HG03378 (cell line): ENCODE results near the gene IKZF1.

Source experiments
- ATAC-seq: cut with Tn5 transposase; IDR thresholded peaks from one replicate; pipeline ENCODE4 v1.9.1; 2021; ENCODE audit warnings: mild to moderate bottlenecking, moderate library complexity; ENCODE audit not compliant: unreplicated experiment

Gene IKZF1

DNA sequence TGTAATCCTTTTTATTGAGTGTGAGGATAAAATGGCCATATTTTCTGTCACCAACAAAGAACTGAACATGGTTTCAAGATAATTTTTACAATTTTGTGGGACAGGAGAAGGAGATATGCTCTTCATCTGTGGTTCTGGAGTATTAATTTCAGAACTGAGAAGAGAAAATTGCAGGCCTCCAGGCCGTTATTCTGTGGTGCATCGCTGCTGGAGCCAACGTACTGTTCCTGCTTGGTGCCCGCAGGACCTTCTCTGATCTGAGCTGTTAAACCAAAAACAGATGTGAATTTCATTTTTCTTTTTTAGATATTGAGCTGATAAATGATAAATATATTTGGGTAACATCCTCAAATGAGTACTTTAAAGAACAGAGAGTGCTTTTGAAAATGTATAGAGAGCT, 63.9 kb downstream of the IKZF1 start:
- no peak for ATAC-seq

DNA sequence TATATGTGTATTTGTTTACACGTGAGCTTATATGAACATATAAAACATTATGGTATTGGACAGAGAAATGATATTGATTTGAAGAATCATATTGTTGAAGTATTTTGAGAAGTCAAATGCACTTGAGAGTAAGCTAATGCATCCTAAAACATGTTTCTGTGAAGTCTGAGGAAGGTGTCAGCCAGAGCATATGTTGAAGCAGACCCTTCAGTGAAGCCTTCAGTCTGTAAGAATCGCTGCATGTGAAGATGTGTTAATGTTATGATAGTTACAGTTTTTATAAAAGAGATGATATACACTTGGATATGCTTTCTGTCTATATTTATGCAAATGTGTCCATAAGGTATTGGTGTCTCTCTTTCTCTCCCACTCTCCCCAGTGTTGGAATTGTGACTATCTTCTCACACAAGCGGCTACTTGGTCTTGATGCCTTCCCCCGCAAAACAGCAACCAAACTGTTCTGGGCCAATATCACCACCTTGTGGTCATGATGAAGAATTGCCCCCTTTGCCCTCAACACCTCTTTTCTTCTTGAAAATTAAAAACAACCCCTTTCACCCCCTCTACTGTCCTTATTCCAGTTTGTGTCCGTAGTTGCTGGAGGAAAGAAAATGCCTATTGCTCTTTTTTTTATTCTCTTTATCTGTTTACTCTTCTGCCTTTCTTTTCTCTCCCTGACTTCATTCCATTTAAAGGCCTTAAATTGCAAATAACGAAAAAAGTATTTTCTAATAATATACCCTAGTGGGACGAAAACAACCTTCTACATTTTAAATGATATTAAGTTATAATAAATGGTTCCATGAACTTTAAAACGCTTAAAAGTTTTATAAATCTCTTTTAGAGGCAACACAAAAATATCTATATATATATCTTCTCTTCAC, 64.9 kb downstream of the IKZF1 start:
- ATAC-seq: no peak

DNA sequence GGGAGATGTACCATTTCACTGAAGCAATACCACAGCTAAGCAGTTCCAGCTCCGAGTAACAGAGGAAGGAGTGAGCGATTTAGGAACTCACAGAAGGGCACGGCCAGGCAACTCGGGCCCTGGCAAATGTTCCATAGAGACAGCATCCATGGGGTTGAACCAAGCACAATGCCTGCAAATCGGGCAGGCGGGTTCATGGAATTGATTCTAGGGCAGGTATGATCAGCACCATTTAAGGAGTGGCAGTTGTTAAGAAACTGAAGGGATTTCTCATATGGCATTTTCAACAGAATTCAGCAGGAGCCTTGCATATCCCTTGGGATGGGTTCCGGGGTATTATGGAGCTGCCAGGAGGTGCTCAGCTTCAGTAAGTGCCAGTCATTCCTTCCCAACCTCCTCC, 66.4 kb downstream of the IKZF1 start:
- ATAC-seq: no peak

DNA sequence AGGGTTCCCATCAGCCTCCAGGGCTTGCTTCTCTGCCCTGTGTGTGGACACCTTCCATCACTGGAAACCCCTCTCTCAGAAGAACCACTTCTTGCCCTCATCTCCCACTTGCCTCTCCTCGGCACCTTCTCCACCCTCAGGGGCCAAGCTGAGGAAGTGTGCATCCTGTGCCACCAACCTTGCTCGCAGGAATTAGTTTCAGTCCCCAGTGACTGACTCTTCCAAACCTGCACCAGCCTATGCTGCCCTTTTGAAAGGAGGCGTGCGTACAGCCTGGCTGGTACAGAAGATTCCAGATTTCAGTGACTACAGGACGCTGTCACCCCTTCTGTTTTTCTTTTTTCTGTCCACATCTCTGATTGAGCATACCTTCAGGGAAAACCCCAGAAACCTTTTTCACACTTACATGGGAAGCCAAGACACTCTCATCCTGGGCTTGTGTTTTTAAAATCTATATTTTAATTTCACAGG, 67.1 kb downstream of the IKZF1 start:
- ATAC-seq: no peak

DNA sequence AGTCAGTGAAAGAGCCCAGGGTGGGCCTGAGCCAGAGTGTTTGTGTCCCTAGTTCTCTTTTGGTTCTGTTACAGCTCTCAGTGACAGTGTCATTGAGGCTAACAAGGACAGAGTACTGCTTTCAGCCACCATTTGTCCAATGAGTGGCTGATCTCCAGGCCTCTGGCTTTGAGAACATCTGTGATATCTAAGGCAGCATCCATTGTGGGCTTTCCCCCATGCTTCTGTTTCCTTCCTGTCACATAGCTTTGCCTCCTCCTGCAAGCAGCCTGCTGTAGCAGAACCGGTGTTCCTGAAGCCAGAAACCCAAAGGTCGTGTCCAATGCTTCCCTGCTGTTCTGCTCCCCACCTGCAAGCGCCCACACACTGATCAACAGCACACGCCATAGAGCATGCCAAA, 68.4 kb downstream of the IKZF1 start:
- ATAC-seq: no peak

DNA sequence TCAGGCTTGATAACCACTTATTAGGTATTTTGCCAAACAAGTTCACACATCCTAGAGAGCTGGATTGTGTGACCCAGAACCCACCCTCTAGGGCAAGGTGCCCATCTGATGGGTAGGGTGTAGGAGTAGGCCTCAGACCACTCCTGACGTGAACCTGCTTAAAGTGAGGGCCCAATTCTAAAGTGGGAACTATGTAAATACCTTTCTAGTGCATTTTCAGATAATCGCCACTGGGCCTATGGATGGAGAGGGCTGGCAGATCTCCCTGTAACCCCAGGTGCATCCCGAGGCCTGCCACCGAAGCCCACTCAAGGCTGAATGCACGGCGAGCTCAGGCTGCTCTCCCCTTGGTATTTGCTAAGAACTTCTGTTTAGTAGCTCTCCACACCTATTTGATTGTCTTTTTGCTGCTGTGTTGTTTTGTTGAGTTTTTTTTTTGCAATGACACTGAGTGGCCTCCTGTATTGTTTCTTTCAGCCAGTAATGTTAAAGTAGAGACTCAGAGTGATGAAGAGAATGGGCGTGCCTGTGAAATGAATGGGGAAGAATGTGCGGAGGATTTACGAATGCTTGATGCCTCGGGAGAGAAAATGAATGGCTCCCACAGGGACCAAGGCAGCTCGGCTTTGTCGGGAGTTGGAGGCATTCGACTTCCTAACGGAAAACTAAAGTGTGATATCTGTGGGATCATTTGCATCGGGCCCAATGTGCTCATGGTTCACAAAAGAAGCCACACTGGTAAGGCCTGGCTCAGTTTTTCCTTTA, 71.7 kb downstream of the IKZF1 start:
- ATAC-seq: no peak

DNA sequence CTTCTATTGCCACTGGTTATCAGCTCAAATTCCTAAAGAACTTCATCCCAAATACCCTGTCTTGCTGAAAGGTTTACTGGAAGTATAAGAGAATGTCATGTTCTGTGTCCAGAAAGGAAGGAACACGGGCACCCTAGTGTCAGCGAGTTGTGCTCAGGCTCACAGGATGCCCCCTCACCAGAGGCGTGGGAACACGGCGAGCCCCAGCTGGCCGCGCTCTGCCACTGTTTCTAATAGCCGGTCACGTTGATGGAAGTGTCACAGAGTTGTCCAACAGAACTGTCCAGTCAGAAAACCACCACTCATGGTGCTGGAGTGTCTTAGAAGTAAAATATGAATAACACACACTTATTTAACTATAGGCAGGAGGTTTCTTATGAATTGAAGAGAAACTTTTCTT, 72.8 kb downstream of the IKZF1 start:
- no peak for ATAC-seq

DNA sequence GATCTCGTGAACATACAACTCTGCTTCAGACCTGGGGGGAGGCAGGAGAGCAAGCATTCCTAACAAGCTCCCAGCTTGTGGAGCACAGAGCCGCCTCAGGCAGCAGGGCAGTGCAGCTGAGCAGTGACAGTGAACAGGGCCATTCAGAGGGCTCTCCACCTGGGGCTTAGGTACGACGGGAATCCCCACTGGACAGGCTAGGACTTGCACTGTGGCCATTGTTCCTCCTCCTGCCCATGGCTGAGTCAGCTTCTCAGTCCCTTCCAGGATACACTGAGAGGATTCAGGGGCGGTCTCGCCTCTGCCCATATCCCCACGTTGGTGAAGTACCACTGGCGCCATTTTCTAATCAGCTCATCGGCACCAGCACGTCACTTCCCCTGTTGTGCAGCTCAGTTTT, 74.6 kb downstream of the IKZF1 start:
- ATAC-seq: no peak

DNA sequence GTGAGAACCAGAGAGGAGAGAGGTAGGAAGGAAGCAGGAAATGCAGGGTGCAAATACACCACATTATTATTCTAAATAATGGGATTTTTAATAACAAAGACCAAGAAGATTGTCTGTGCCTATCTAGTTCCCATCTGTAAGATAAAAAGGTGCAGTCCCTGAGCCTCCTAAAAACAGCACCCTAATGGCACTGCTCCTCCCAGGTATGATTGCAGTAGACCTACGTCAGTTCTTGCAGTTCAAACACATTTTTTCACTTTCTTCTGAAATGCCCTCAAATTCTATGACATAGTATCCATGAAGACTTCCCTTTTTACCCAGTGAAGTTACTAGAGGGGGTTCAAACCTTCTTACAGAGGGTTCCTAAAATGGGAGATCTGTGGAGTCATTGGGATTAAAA, 75.0 kb downstream of the IKZF1 start:
- ATAC-seq: no peak

DNA sequence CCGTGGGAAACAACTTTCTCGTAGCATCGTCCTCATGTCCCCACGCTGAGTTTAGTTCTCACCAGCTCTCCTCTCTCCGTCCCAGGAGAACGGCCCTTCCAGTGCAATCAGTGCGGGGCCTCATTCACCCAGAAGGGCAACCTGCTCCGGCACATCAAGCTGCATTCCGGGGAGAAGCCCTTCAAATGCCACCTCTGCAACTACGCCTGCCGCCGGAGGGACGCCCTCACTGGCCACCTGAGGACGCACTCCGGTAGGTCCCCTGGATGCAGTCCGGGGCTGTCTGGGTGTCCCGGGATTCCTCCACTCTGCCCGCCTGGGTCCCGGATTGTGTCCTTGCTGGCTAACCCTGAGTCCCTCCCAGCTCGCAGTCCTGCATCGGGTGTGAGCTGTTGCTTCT, 77.9 kb downstream of the IKZF1 start:
- no peak for ATAC-seq

DNA sequence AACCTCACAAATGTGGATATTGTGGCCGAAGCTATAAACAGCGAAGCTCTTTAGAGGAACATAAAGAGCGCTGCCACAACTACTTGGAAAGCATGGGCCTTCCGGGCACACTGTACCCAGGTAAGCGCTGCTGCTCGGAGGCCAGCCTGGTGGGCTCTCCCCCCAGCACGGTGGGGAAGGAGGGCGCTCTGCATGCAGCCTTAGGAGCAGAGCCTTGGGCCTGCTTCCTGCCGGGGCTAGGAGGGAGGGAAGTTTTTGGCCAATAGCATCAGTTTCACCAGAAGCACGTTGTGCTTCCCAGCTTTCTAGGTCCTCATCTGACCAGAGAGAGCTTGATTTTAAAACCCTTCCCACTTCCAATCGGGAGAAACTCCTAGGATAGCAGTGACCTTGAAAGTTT, 82.8 kb downstream of the IKZF1 start:
- ATAC-seq: no peak

DNA sequence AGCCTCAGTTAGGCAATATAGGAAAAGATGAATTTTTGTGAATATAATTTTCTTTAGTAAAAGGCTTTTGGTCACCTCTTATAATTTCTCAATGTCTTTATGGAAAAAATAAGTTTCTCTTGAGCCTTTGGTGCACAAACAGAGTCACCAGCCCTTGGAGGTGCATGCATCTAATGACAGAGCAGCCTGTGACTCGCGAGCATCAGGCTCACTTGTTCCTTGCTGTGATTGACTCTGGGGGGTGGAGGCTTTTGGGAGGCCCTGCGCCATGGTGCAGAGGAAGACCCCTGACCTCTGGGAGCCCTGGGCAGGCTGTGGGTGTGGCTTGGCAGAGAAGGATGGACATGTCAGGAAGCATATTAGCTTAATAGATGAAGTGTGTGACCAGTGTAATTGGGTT, 85.4 kb downstream of the IKZF1 start:
- ATAC-seq: no peak

DNA sequence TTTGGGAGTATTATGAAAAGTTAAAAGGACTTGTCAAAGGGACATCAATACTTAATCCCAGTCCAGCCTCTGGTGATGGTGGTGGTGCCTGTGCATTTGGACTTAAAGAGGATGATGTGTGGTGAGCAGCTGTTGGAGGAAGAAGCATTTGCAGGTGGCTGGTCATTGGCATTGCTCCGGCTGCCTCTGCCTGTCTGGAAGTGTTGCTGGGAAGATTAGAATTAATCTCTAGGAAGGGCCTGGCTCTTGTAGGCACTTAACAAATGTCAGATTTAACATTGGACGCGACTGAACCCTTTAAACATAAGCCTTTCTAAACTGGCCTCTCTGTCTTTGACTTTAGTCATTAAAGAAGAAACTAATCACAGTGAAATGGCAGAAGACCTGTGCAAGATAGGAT, 86.9 kb downstream of the IKZF1 start:
- ATAC-seq: no peak

DNA sequence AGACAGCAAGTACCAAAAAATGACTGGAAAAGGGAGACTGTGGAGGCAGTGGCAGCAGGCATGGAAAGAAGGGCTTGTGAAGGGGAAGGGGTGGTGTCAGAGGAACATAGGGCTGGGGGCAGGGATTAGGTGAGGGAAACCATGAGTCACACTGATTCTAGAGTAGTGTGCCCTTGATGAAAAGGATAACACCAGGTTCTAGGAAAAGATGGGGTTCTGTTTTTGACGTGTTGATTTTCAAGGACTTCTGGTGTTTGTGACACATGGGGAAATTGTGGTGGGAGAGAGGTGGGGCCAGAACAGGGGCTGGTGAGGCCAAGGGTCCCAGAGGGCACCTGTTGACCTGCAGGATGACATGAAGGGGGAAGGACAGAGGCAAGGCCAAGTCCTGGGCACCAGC, 88.6 kb downstream of the IKZF1 start:
- no peak for ATAC-seq

DNA sequence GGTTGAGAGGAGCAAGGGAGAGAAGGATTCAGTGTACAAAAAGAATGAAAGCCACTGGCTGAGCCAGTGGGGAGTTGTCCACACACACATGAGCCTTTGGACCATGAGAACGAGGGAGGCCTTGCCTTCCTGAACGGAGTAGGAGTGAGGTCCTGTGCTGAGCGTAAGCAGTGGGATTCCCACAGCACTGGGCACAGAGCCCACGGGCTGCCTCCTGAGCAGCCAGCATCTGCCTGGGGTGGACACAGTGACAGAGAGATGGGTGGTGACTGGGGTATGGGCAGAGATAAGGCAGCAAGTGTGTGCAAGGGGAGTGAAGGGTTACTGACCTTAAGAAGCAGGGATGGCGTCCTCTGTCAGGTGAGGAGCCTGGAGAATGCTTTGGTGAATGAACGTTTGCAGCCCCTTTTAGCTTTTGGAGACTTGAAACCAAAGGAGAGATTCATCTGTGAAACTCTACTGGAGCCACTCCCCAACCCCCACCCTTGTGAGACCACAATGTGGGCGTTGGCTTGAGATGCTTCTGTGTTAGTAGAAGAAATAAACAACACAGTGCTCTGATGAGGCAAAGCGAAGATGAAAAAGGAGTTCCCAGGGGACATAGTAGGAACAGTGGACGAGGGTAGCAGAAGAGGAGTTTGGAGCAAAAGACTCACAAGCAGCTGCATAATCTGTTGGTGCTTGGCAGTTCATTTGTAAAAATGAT, 89.2 kb downstream of the IKZF1 start:
- peak; percentile 34 for ATAC-seq

DNA sequence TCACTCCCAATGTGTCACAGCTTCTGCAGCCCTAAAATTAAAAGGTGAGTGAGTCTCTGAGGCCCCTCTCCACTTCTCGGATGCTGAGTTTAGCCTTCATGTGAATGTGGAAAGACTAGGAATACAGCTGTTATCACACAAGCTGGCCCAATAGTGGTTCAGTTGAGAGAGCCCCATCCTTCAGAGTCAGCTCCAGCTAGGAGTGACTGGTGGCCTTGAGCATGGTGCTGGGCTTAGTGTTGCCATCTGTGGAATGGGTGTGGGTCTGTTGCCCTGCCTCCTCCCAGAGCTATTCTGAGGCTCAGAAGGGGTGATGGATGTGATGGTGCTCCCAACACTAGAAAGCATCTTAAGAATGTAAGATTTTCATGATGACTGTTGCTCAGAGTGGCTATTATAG, 89.8 kb downstream of the IKZF1 start:
- ATAC-seq: no peak

DNA sequence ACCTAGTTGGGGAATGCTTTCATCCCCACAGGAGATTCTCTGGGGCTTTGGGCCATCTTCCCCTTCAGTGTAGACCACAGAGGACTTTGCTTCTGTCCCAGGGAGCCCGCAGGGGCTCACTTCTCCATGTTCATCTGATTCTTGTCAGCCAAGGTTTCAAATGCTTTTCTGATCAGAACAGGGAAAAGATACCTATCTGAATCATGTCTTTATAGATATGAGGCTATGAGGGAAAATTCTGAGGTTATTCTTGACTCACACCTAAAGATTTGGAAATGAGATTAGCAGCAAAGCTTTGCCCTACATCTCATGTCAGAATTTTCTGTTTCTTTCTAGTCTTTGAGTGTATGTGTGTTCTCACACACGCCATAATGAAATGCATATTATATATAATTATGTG, 92.3 kb downstream of the IKZF1 start:
- ATAC-seq: peak; percentile 20

DNA sequence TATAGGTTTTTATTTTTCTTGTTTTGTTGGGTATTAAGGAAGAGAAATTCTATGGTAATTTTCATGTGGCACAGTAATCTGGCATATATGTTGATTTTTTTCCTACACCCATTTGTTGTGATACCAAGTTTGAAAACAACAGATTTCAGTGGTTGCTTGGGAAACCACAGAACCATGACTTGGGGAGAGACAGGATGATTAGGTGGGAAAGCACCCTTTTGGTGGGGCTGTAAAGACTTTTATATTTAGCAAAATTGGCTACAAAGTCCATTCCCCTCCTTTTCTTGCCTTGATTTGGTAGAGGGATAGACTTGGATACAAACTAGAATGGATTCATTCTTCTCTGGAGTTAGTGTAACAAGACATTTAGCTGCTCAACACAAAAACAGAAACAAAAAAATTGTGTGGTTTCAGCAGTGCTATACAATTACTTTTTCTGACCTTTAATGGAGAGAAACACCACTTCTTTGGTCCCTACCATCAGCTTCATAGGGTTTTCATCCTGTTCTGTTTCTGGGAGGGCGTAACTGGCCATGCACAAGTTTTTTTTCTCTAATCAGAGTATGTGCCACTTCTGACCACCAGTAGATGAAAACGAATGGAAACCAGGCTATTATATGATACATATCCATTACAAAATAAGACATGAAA, 92.9 kb downstream of the IKZF1 start:
- ATAC-seq: peak; percentile 64

DNA sequence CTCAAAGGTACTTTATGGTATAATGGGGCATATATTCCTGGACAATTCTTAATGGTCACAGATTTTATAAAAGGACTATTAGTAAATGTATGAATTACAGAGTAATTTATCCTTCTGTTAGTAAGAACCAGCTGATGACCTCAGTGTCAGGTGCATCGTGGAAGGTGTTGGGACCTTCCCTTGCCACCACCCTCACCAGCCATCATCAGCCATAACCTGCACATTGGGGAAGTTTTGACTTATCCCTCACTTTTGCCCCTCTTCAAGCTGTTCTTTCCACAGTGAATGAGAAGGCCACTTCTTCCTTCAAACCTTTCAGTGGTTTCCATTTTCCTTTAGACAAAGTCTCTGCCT, 93.4 kb downstream of the IKZF1 start:
- ATAC-seq: no peak

DNA sequence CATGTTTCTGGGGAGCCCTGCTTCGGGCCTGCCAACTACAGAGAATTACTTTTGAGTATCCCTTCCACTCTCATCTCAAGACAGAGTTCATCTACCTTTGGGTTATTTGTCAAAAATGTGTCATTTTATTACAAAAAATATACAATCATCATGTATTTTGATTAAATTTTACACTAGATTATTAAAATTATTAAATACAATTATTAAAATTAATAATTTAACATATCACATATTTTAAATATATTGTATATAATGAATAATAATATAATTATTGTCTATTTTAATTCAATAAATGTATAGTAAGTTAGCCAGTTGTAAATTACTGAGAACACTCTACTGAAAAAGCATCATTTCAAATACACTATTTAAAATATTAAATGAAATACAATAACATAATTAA, 94.7 kb downstream of the IKZF1 start:
- no peak for ATAC-seq

DNA sequence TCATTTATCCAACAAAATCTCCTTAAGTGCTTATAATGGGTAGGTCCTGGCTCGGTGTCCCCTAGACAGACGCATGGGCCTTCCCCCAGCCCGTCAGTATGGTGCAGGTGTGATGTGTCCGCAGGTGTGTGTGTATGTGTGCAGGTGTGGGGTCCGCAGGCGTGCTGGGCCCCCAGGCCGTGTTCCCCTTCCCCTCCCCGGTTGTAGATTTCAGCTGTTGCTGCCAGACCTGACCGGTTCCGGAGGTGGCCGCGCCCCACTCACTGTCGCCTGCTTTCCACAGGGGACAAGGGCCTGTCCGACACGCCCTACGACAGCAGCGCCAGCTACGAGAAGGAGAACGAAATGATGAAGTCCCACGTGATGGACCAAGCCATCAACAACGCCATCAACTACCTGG, 95.1 kb downstream of the IKZF1 start:
- ATAC-seq: no peak
